Limb (tissue), 2 donors: ENCODE results near the gene DGKB.
"Not testable (repeated sequence)": the region's sequence is repeated elsewhere in the genome, so short reads cannot be mapped to it uniquely, and the experiment has no call there.

Experiments
- DNase-seq, 2 donors: peaks; one replicate each; pipeline ENCODE4 v3.0.0-alpha.2; 2016; ENCODE audit errors: extremely low spot score in 2 of 2

DGKB gene

GRCh38 chr7:14478834-14479510 is 423.6 kb downstream of the DGKB start:
- DNase-seq = no peak

GRCh38 chr7:14461716-14462115 is 440.8 kb downstream of the DGKB start:
- not testable (repeated sequence) for DNase-seq

DNA sequence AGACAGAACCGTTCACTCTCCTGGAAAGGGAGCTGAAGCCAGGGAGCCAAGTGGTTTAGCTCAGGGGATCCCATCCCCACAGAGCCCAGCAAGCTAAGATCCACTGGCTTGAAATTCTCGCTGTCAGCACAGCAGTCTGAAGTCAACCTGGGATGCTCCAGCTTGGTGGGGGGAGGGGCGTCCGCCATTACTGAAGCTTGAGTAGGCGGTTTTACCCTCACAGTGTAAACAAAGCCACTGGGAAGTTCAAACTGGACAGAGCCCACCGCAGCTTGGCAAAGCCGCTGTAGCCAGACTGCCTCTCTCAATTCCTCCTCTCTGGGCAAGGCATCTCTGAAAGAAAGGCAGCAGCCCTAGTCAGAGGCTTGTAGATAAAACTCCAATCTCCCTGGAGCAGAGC is 443.7 kb downstream of the DGKB start:
- DNase-seq = not testable (repeated sequence)

DNA sequence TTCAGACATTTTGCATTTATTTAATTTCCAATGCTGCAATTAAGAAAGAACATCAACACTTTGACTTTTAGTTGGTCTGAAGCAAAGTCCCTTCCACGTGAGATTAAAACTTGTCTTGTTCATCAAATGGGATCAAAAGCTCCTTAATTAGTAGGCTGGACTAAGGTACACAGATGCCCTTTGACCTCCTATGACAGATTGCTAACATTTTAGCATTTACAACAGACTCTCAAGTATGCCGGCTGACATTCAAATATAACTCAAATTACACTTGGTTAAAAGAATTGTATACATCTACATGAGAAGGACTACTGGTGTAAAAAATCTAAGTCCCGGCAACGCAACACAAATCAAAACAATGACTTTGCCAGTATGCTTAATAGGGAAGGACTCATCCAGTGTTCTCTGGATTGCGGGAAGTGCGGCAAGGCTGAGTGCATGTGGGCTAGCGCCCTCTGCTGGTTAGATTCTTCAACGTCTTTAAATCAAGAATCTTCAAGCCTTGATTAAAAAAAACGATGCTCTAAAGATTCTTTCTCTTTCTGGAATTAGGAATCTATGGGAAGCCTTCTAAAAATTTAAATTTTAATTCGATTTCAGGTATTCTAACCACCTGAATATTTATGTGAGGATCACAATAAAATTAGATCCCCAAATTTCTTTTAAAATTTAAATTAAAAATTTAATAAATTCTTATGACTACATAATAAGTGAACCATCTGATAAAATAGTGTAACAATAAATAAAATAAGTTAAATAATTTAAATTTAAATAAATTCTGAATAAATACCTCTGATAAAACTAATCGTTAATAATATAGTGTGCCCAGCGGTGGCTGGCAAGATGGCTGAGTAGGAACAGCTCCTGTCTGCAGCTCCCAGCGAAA is 444.7 kb downstream of the DGKB start:
- peak; percentile 74 to 88 for DNase-seq

- no peak for DNase-seq
These were observed 453.3 kb downstream of the DGKB start for GRCh38 chr7:14449291-14449690.

DNA sequence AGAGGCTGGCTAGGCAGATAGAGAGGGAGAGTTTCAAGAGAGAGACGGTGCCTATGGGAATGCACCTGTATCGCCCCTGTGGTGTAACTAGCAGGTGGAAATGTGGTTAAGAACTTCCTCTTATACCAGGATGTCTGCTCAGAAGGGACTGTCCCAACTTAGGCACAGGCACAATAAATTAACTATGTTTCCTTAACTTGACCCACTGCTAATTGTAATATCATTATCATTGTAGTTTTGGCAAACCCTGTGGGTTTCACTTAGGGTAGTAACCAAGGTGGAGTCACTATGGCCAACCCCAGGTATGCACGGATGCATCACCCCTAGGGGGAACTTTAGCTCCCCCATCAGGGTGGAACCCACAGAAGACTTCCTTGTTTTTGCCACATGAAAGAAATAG is 455.7 kb downstream of the DGKB start:
- no peak for DNase-seq

DNA sequence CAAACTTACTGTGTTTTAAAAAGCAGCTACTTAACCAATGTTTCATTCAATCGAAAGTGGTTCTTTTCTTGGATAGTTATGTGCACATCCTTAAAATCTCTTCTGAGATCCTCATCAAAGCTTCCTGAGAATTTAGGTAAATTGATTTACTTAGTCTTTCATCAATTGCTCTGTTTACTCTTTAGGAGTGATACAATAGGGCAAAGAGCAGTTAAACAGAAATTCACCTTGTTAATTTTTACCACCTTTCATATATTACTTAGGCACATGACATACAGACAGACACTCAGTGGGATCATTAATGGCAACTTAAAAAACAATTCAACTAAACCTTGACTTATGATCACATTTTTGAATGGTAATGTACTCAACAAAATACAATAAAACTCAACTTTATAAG is 456.3 kb downstream of the DGKB start:
- DNase-seq = no peak

- DNase-seq = no peak
These were observed 464.2 kb downstream of the DGKB start for GRCh38 chr7:14438366-14438765.

- no peak for DNase-seq
These were observed 465.7 kb downstream of the DGKB start for GRCh38 chr7:14436878-14437277.

DNA sequence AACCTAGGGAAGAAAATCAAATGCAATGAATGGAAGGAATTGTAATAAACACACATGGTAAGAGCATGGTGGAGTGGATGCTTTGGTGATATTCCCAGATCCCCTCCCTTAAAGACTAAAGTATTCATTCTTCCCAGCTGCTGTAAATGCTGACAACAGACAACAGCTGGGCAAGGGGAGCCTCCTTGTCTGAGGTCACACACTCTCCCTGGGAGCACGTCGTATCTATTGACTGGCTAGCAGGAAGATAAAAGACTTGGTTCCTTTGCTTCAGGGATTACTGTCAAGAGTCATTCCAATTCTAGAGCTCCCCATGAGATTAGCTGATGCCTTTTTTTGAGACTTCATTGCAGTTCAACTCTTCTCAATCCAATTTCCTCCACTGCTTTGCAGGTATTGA is 469.6 kb downstream of the DGKB start:
- no peak for DNase-seq

GRCh38 chr7:14430926-14431325 is 471.6 kb downstream of the DGKB start:
- DNase-seq = no peak

DNA sequence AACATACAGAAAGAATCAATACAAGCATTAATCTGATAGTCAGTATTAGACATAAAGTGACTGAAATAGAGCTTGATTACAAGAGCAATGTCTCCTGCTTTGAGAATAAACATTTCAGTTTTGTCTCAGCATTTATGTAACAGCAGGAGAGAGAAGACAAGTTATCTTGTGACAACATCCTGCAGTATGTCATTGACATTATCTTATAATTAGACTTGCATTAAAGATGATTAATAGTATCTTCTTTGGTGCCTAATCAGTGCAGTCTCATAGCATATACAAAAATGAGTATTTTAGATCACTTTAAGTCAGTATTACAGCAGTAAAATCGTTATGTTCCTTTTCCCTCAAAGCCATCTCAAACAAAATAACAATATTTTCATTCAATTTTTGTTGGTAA is 477.0 kb downstream of the DGKB start:
- no peak for DNase-seq

GRCh38 chr7:14424675-14425074 is 477.9 kb downstream of the DGKB start:
- no peak for DNase-seq

DNA sequence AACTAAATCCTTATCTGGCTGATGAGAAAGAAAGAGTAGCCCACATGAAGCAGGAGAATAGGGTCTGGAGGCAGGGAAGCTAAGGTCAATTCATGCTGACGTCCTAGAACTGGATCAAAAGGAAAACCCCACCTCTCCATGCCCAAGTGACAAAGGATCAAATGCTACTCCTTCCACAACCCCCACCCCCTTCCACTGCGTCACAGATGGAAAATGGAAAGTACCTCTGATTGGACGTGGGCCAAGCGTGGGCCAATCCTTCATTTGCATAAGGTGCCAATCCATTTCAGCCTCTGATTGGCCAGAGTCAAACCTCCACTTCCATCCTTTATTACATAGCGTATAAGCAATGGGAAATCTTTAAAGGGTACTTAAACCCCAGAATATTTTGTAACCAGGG is 481.8 kb downstream of the DGKB start:
- DNase-seq = no peak

DNA sequence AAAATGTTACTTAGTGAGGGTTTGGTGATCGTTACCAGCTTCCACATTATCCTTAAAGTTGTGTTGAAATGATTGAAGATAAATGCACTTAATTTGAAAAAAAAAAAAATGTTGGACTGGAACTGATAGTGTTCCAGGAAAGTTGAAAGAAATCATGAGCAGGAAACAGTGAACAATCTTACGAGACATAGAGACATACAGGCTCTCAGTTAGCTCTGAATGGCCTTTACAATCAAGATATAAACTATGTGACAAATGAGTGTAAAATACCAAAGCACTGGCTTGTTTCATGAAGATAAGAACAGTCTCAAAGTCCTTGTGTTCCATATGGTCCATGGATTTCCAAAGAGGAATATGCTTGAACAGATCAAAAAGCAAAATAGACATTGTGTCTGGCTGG is 483.0 kb downstream of the DGKB start:
- DNase-seq = no peak

DNA sequence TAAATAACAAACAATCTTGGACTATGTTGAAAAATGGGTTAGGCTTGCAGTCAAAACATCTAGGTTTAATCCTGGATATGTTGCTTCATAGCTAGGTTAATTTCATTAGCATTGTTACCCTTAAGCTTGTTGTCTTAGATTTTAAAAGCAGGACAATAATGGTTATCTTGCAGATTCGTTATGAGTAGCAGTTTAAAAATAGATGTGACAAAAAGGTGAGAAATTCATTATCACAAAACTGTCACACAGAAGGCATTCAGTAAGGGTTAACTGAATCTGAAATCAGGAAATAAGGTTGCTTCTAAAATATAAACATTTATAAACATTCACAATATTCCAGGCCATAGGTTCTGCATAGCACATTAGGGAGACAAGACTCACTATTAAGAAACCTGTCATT is 483.9 kb downstream of the DGKB start:
- no peak for DNase-seq

GRCh38 chr7:14414274-14414986 is 488.1 kb downstream of the DGKB start:
- DNase-seq = no peak

DNA sequence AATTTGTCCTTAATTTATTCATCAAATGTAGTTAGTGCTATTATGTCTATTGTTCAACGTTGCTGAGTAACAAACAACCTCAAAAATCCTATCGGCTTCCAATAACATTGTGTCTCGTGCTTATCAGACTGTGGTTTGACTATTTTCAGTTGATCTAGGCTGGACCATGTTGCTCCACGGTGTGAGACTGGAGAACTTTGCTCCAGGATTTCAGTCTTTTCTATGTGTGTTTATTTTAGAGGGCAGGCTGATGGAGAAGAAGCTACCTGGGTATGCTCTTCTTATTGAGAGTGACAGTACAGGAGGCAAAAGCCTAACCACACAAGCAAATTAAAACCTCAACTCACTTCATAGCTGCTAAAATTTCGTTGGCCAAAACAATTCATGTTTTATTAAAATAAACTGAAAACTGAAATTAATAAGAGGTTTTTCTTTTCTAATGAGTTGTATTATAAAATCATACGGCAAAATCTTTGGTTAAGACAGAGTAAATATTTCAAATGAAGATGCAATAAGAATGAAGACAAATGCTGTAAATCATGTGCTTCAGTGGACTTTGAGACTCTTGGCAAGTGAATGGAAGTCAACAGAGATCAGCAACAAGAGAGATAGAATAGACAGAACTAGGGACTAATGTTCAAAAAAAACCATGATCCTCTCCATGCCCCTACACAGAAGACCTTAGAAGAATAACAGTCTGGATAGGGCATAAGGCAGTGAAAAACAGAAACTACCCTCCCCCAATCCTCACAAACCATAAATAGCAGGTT is 495.1 kb downstream of the DGKB start:
- no peak for DNase-seq

GRCh38 chr7:14403587-14403986 is 499.0 kb downstream of the DGKB start:
- no peak for DNase-seq

DNA sequence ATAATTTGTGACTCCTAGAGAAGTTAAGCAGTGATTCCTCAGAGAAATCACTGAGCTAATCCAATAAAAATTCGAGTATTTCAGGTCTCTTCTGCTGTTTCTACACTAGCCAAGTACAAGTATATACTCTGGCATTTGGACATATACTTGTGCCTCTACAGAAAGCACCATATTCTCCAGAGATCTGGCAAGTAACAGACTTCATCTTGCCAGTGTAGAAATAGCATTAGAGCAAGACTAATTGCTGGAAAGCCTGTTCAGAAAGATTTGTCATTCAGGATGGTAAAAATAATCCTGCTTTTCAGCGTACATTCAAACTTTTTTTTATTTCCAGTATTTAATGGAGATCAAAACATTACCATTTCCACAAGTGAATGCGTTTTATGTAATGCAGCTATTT is 502.3 kb downstream of the DGKB start:
- no peak for DNase-seq

- peak in 1 of 2 donors; percentile 5 for DNase-seq
These were observed 504.0 kb downstream of the DGKB start for GRCh38 chr7:14398526-14398925.

DNA sequence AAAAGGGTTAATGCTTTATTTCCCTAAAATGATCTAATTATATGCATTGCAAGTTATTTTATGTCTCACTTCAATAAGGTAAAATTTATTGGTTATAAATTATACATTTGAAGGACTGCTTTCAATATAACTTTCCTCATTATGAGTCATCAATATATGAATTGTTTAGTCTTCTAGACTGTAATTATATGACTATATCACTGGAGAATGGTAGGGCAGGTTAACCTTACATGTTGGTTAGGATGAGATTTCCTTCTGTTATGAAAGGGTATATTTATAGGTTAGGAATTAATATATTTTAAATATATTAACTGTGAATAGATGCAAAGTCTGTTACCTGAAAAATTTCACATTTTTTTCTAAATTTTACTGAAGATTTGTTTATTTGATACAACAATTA is 506.7 kb downstream of the DGKB start:
- DNase-seq = no peak
